Measurements from ENCODE around the gene STRADB.

The STRADB gene

DNA sequence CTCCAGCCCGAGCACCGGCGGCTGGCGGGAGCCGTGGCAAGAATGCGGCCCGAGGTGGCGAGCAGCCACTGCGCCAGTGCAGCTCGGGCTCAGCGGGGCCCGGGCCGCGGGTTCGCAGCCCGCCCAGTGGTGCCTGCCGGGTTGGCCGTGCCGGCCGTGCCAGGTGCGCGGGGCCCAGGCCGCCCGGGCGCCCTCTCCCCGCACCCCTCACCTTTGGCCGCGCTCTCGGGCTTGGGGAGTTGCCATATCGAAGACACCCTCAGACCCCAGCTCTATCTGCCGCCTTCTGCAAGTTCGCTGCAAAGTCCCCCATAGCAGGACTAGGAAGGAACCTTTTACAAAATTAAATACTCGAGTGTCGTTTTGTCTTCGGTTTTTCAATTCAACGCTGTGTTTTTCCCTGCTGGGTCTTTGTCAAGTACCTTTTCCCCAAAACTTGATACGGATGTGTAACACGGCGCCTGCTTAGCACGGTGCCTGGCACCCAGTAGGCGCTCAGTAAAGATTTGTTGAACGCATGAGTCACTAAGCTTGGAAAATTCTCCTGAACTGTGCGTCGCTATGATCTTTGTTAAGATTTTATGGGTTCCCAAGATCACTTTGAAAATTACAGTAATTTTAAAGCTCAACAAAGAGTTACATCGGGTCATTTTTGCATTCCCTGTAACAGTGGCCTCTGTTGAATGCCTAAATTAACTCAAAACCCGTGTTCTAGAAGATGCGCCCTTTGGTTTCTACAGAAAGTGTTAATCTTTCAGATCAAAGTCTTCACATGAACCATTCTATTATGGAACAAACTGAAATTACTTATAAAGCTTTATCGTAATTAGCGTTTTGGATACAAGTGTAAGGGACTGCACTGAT, 750 bp downstream of the STRADB start:
- Histone ChIP-seq H3K9me3 (ENCODE audit: insufficient read depth, low read depth, low read length) (no peaks in the 10 kb centered on the region), H3K27ac (ENCODE audit: low read depth, low read length) (peak overlapping the region; percentile 71), H4K91ac (ENCODE audit: low read depth, low read length) (peak overlapping the region; percentile 89), H3K79me2 (ENCODE audit: control insufficient read depth, insufficient read depth, low read length, poor library complexity) (peaks cover 11% of the 10 kb centered on the region), H3K4me2 (ENCODE audit: low read length) (peak overlapping the region; percentile 71), H4K8ac (ENCODE audit: low read depth, low read length) (peak overlapping the region; percentile 86), H3K79me1 (ENCODE audit: low read length) (peaks cover 11% of the 10 kb centered on the region), H3K36me3 (ENCODE audit: control insufficient read depth in 1 of 2, insufficient read depth in 2 of 2, low read length in 2 of 2) (peaks cover 0 to 3% of the 10 kb centered on the region in 2 experiments), H3K4ac (ENCODE audit: low read depth, low read length) (peak overlapping the region; percentile 59), H3K4me1 (ENCODE audit: control insufficient read depth in 1 of 2, insufficient read depth in 2 of 2, low read length in 2 of 2) (no peaks in the 10 kb centered on the region), H3K14ac (ENCODE audit: low read length) (peak overlapping the region; percentile 90), H2BK120ac (ENCODE audit: insufficient read depth, low read length, poor library complexity) (peak overlapping the region; percentile 70), H4K12ac (ENCODE audit: low read depth, low read length) (peak overlapping the region; percentile 88), H2AK5ac (ENCODE audit: low read length) (no peak overlapping the region), H3K9ac (ENCODE audit: low read length) (peak overlapping the region; percentile 57), H2BK12ac (ENCODE audit: low read length) (peak overlapping the region; percentile 13), H3K27me3 (ENCODE audit: insufficient read depth, low read length) (no peaks in the 10 kb centered on the region), H3K4me3 (ENCODE audit: low read depth, low read length) (peak overlapping the region; percentile 89), H3K23ac (ENCODE audit: low read length) (no peak overlapping the region), H2AFZ (ENCODE audit: insufficient read depth, low read length, poor library complexity) (peak overlapping the region; percentile 92), H2BK5ac (ENCODE audit: low read depth, low read length, poor library complexity) (peak overlapping the region; percentile 49), H3K18ac (ENCODE audit: low read length) (peak overlapping the region; percentile 45)
- DNase-seq: peak in 1 of 2 donors; percentile 11
- no CpG with 5 or more reads among the region's 49 CpGs for WGBS (ENCODE audit: extremely low coverage, insufficient coverage, insufficient read length)

DNA sequence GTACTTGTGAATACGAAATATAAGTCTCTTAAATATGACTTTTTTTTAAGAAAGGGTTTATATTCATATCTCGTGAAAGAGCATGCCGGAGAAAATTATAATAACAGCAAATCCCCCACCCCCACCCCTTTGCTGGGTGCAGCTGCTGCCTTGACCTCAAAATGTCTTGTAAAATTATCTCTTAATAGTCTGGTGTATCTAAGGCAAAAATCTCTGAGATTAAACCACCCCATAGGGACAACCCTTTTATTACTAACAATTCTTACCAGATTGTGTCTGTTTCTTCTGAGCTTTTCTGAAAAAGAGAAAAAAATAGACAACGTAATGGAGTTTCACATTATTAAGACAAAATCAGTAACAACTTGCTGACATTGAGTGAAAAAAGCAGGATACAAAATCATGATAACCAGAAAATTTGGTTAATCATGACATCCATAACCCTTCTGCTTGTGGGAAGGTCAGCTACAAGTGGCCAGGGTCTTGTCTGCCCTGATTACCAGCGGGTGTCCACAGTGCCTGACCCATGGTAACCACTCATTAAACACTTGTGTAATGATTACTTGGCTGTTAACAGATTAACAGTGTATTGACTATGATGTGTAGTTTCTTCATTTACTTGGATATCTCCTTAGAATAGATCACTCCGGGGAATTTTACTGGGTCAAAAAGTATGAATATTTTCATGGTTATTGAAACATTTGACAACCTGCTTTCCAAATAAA, 1.5 kb downstream of the STRADB start:
- Histone ChIP-seq H3K4me3 (ENCODE audit: low read depth, low read length) (no peak overlapping the region), H3K79me1 (ENCODE audit: low read length) (peaks cover 11% of the 10 kb centered on the region)
- no CpG with 5 or more reads among the region's 6 CpGs for WGBS (ENCODE audit: extremely low coverage, insufficient coverage, insufficient read length)

DNA sequence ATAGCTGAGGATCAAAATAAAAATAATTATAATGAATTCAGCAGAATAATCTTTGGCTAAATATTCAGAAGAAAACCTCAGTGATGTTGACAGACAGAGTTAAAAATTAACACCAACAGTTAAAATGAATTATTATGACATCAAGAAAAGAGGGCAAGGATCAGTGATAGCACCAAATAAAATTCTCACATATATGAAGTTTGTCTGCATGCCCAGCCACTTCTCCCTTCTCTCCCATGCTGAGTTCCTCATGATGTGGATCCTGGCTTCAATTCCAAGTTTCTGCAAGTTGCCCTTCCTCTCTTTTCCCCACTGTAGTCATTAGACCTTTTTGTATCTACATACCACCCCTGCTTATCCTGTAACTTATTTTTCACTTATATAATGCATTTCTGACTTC, 6.8 kb downstream of the STRADB start:
- Histone ChIP-seq H3K4me1 (ENCODE audit: control insufficient read depth in 1 of 2, insufficient read depth in 2 of 2, low read length in 2 of 2) (no peaks in the 10 kb centered on the region), H2AK5ac (ENCODE audit: low read length) (no peak overlapping the region), H3K4ac (ENCODE audit: low read depth, low read length) (no peak overlapping the region), H3K79me2 (ENCODE audit: control insufficient read depth, insufficient read depth, low read length, poor library complexity) (no peaks in the 10 kb centered on the region), H3K23ac (ENCODE audit: low read length) (no peak overlapping the region), H3K9me3 (ENCODE audit: insufficient read depth, low read depth, low read length) (no peaks in the 10 kb centered on the region), H2BK120ac (ENCODE audit: insufficient read depth, low read length, poor library complexity) (no peak overlapping the region), H2BK12ac (ENCODE audit: low read length) (no peak overlapping the region), H3K27ac (ENCODE audit: low read depth, low read length) (no peak overlapping the region), H3K4me2 (ENCODE audit: low read length) (no peak overlapping the region), H3K14ac (ENCODE audit: low read length) (no peak overlapping the region), H3K18ac (ENCODE audit: low read length) (no peak overlapping the region), H4K8ac (ENCODE audit: low read depth, low read length) (no peak overlapping the region), H4K12ac (ENCODE audit: low read depth, low read length) (no peak overlapping the region), H3K9ac (ENCODE audit: low read length) (no peak overlapping the region), H2BK5ac (ENCODE audit: low read depth, low read length, poor library complexity) (no peak overlapping the region), H3K4me3 (ENCODE audit: low read depth, low read length) (no peak overlapping the region), H3K36me3 (ENCODE audit: control insufficient read depth in 1 of 2, insufficient read depth in 2 of 2, low read length in 2 of 2) (peaks cover 0 to 3% of the 10 kb centered on the region in 2 experiments), H3K27me3 (ENCODE audit: insufficient read depth, low read length) (no peaks in the 10 kb centered on the region), H3K79me1 (ENCODE audit: low read length) (no peaks in the 10 kb centered on the region), H4K91ac (ENCODE audit: low read depth, low read length) (no peak overlapping the region), H2AFZ (ENCODE audit: insufficient read depth, low read length, poor library complexity) (no peak overlapping the region)
- no peak for DNase-seq

More for the DNA sequence above, 1.5 kb downstream of the STRADB start:
- H2BK5ac ChIP-seq (ENCODE audit: low read depth, low read length, poor library complexity): no peak overlapping the region
- no peak overlapping the region for H3K4ac ChIP-seq (ENCODE audit: low read depth, low read length)
- peaks cover 11% of the 10 kb centered on the region for H3K79me2 ChIP-seq (ENCODE audit: control insufficient read depth, insufficient read depth, low read length, poor library complexity)
- no peak overlapping the region for H3K23ac ChIP-seq (ENCODE audit: low read length)
- no peak overlapping the region for H3K27ac ChIP-seq (ENCODE audit: low read depth, low read length)
- no peaks in the 10 kb centered on the region for H3K9me3 ChIP-seq (ENCODE audit: insufficient read depth, low read depth, low read length)
- H3K9ac ChIP-seq (ENCODE audit: low read length): no peak overlapping the region
- no peak overlapping the region for H3K4me2 ChIP-seq (ENCODE audit: low read length)
- no peak overlapping the region for H2AFZ ChIP-seq (ENCODE audit: insufficient read depth, low read length, poor library complexity)
- H3K18ac ChIP-seq (ENCODE audit: low read length): no peak overlapping the region
- no peak overlapping the region for H2BK12ac ChIP-seq (ENCODE audit: low read length)
- H4K8ac ChIP-seq (ENCODE audit: low read depth, low read length): no peak overlapping the region
- no peak for DNase-seq
- no peak overlapping the region for H4K91ac ChIP-seq (ENCODE audit: low read depth, low read length)
- no peak overlapping the region for H2AK5ac ChIP-seq (ENCODE audit: low read length)
- no peak overlapping the region for H3K14ac ChIP-seq (ENCODE audit: low read length)
- no peak overlapping the region for H2BK120ac ChIP-seq (ENCODE audit: insufficient read depth, low read length, poor library complexity)
- no peaks in the 10 kb centered on the region for H3K27me3 ChIP-seq (ENCODE audit: insufficient read depth, low read length)
- H4K12ac ChIP-seq (ENCODE audit: low read depth, low read length): no peak overlapping the region
- peaks cover 0 to 3% of the 10 kb centered on the region in 2 experiments for H3K36me3 ChIP-seq (ENCODE audit: control insufficient read depth in 1 of 2, insufficient read depth in 2 of 2, low read length in 2 of 2)
- no peaks in the 10 kb centered on the region for H3K4me1 ChIP-seq (ENCODE audit: control insufficient read depth in 1 of 2, insufficient read depth in 2 of 2, low read length in 2 of 2)

DNA sequence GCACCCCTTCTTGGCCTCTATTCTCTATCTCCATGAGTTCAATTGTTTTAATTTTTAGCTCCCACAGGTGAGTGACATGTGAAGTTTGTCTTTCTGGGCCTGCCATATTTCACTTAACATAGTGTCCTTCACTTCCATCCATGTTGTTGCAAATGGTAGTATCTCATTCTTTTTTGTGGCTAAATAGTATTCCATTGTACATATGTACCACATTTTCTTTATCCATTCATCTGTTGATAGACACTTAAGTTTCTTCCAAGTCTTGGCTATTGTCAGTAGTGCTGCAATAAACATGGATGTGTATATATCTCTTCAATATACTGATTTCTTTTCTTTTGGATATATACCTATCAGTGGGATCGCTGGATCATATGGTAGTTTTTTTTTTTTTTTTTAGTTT, 9.0 kb downstream of the STRADB start:
- DNase-seq: no peak
- no peak overlapping the region for H3K23ac ChIP-seq (ENCODE audit: low read length)
- no peak overlapping the region for H3K4ac ChIP-seq (ENCODE audit: low read depth, low read length)
- no peak overlapping the region for H3K9ac ChIP-seq (ENCODE audit: low read length)
- H3K4me3 ChIP-seq (ENCODE audit: low read depth, low read length): no peak overlapping the region
- no peak overlapping the region for H2AK5ac ChIP-seq (ENCODE audit: low read length)
- H3K14ac ChIP-seq (ENCODE audit: low read length): no peak overlapping the region
- H2BK120ac ChIP-seq (ENCODE audit: insufficient read depth, low read length, poor library complexity): no peak overlapping the region
- no peaks in the 10 kb centered on the region for H3K27me3 ChIP-seq (ENCODE audit: insufficient read depth, low read length)
- H3K79me2 ChIP-seq (ENCODE audit: control insufficient read depth, insufficient read depth, low read length, poor library complexity): no peaks in the 10 kb centered on the region
- no peak overlapping the region for H4K12ac ChIP-seq (ENCODE audit: low read depth, low read length)
- no peaks in the 10 kb centered on the region for H3K9me3 ChIP-seq (ENCODE audit: insufficient read depth, low read depth, low read length)
- no peak overlapping the region for H2BK5ac ChIP-seq (ENCODE audit: low read depth, low read length, poor library complexity)
- no peaks in the 10 kb centered on the region for H3K4me1 ChIP-seq (ENCODE audit: control insufficient read depth in 1 of 2, insufficient read depth in 2 of 2, low read length in 2 of 2)
- no peak overlapping the region for H4K8ac ChIP-seq (ENCODE audit: low read depth, low read length)
- no peaks in the 10 kb centered on the region for H3K79me1 ChIP-seq (ENCODE audit: low read length)
- no peak overlapping the region for H4K91ac ChIP-seq (ENCODE audit: low read depth, low read length)
- H3K18ac ChIP-seq (ENCODE audit: low read length): no peak overlapping the region
- no peak overlapping the region for H2AFZ ChIP-seq (ENCODE audit: insufficient read depth, low read length, poor library complexity)
- H2BK12ac ChIP-seq (ENCODE audit: low read length): no peak overlapping the region
- WGBS (ENCODE audit: extremely low coverage, insufficient coverage, insufficient read length): no CpG with 5 or more reads among the region's 1 CpG
- H3K36me3 ChIP-seq (ENCODE audit: control insufficient read depth in 1 of 2, insufficient read depth in 2 of 2, low read length in 2 of 2): peaks cover 6 to 10% of the 10 kb centered on the region in 2 experiments
- H3K4me2 ChIP-seq (ENCODE audit: low read length): no peak overlapping the region
- H3K27ac ChIP-seq (ENCODE audit: low read depth, low read length): no peak overlapping the region
